IPS DF 4.7 (cell line): ENCODE results near the gene C1orf185.
"Not testable (repeated sequence)": the region's sequence is repeated elsewhere in the genome, so short reads cannot be mapped to it uniquely, and the experiment has no call there.

ENCODE experiments used
- DNase-seq: peaks from one replicate; pipeline ENCODE4 v3.0.0-alpha.2; 2013; ENCODE audit warnings: low spot score; ENCODE audit errors: extremely low read depth

The C1orf185 gene

GRCh38 chr1:51133045-51133444, 31.0 kb downstream of the C1orf185 start:
- no peak for DNase-seq

- not testable (repeated sequence) for DNase-seq
Observed at GRCh38 chr1:51137696-51138095, 35.7 kb downstream of the C1orf185 start.

DNA sequence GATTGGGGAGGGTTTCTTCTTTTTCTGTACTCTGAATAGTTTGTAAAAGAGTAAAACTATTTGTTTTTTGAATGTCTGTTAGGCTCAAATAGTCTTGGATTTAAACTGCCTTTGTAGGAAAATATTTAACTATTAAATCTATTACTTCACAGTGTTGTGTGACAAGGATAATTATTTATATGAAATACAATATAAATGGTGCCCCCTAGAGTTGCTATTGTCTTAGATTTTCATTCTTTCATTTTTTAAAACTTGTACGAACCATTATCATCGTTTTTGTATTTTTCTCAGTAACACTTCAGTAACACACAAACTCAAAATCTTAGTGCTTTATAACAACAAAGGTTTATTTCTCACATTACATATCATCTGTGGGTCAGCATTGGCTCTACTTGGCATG, 37.4 kb downstream of the C1orf185 start:
- DNase-seq: no peak

DNA sequence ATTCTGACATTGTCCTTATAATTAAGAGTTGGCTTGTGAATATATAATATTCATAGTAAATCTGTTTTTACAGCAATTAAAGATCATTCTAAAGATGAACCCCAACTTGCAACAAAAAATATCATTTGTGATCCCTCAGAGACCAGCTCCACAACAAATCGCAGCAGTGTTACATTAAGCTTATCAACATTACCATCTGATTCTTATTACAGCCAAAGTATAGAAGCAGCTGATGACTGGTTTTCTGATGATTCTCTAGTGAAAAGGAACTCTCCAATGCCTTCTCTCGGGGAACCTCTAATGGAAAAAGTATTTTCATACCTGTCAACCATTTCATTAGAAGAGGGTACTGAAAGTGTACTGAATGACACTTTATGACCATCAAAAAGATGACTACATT, 45.4 kb downstream of the C1orf185 start:
- no peak for DNase-seq

DNA sequence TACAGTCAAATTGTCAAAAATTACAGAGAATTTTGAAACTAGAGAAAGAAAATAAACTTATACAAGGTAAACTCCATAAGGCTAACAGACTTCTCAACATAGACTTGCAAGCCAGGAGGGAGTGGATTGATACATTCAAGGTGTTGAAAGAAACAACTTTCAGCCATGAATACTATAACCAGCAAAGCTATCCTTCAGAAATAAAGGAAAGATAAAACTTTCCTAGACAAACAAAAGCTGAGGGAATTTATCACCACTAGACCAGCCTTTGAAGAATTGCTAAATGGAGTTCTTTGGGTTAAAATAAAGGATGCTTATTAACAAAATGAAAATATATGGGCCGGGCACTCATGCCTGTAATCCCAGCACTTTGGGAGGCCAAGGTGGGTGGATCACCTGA, 52.7 kb downstream of the C1orf185 start:
- no peak for DNase-seq

DNA sequence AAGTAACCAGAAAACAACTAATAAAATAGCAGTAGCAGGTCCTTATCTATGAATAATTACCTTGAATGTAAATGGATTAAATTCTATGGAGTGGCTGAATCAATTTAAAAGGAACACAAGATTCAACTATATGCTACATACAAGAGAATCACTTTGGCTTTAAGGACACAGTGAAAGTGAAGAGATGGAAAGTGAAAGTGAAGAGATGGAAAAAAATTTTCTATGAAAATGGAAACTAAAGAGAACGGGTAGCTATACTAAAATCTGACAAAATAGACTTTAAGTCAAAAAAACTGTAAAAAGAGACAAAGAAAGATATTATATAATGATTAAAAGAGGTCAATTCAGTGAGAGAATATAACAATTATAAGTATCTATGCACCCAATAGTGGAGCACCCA, 54.7 kb downstream of the C1orf185 start:
- DNase-seq: no peak

DNA sequence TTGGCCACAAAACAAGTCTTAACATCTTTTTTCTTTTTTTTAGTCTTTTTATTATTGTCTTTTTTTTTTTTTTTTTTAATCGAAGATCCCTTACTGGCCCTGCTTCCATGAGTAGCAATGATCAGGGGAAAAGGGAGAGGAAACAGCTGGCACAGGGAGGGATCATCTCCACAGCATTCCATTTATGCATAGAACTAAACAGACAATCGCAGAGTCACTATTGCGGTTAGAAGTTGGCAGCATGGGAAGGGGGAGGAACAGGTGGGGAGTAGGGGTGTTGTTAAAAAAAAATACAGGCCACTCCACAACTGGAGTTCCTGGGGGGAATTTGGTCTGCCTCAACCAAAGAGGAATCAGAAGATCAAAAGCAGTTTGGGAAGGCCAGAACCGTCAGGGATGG, 55.4 kb downstream of the C1orf185 start:
- no peak for DNase-seq

- DNase-seq: no peak
Observed at GRCh38 chr1:51158263-51158662, 56.2 kb downstream of the C1orf185 start.

- not testable (repeated sequence) for DNase-seq
Observed at GRCh38 chr1:51162560-51162959, 60.5 kb downstream of the C1orf185 start.

DNA sequence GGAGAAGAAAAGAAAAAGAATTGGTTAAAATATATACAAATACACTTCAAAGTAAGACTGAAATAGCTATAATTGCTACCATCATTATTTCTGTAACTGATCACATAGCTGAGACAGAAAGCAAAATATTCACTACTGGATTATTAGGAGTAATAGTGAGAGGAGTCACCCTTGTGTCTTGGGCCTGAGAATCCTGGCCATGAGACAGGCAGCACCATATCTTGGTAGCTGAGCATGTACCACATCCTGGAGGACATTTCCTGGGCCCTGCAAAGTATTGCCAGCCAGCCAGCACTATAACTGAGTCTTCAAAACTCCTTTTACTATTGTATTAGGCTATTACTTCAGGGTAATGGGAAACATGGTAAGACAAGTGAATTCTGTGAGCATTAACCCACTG, 63.5 kb downstream of the C1orf185 start:
- DNase-seq: no peak

DNA sequence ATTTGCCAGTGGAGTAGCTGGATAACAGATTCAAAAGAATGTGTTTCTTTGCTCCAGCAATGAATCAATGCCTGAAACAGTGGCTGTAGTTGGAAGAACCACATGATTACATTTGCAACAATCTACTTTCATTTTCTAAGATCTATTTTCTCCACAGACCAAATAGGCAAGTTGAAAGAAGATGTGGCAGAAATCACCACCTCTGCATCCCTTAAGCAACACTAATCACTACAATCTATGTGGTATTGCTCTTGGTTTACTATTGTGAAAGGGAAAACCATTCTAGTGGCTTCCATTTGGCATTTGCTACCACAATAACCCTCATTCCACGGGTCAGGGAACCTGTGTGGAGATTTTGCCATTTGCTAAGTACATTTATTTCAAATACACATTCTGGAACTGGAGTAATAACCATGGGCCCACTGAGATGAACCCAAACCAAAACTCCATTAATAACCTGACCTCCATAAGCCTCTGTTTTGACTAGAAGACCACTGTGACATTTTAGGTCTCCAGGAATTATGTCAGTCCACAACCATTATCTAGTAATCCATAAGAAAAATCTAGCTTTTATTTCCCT, 66.3 kb downstream of the C1orf185 start:
- no peak for DNase-seq

- no peak for DNase-seq
Observed at GRCh38 chr1:51168936-51169335, 66.9 kb downstream of the C1orf185 start.

DNA sequence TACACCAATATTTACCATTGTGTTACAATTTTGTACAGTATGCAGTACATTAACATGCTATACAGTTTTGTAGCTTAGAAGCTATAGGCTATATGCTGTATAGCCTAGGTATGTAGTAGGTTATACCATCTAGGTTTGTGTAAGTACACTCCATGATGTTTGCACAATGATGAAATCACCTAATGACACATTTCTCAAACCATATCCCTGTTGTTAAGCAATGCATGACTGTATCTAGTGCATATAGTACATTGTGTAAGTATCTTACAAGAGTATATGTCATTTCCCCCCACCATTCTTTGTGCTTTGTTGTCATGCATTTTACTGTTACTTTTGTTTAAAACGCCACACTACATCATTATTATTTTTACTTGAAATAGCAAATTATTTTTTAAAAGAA, 68.3 kb downstream of the C1orf185 start:
- no peak for DNase-seq

DNA sequence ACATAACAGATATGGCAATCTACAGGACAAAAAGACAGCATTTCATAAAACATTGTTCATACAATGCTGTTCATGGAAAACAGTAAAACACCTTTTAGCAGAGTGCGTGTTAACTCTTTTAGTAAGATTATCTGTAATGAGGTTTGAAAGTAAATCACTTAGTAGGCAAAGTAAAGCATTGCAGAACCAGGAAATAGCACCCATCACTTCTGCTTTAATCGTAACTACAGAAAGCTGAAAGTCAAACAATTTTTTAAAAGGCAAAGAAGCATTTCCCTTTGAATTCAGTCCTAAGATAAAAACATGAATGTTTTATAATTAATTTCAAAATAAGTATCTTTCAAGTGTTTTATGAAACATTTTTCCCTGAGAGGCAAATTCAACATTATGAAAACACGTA, 70.8 kb downstream of the C1orf185 start:
- DNase-seq: no peak

DNA sequence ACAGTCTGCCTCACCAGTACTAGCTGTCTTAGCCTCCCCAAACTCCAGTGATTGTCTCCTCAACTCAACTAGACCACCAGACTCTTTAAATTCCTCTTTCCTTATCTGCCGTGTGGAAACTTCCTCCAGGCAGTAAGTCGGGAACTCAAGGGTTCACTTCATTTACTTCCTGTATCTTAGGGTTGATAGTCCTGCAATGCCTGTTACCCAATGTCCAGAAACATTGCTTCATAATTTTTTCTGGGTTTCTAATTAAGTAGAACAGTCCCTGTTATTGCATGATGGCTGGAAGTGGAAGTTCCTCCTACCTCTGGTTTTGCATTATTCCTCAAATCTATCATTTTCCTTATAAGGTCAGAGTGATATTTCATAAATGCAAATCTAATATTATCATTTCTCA, 73.2 kb downstream of the C1orf185 start:
- DNase-seq: no peak

- DNase-seq: not testable (repeated sequence)
Observed at GRCh38 chr1:51177988-51178387, 76.0 kb downstream of the C1orf185 start.

GRCh38 chr1:51188230-51188629, 86.2 kb downstream of the C1orf185 start:
- no peak for DNase-seq

- peak; percentile 16 for DNase-seq
Observed at GRCh38 chr1:51189421-51190073, 87.5 kb downstream of the C1orf185 start.

GRCh38 chr1:51190961-51191360, 88.9 kb downstream of the C1orf185 start:
- no peak for DNase-seq

- peak; percentile 41 for DNase-seq
Observed at GRCh38 chr1:51192213-51192843, 90.3 kb downstream of the C1orf185 start.

GRCh38 chr1:51193564-51193963, 91.5 kb downstream of the C1orf185 start:
- DNase-seq: no peak
